GM18867 (cell line): ENCODE results near the gene ADGRL3.

Experiments
- ATAC-seq: cut with Tn5 transposase; IDR thresholded peaks from one replicate; pipeline ENCODE4 v1.9.1; 2021; ENCODE audit warnings: mild to moderate bottlenecking, moderate library complexity; ENCODE audit not compliant: unreplicated experiment

ADGRL3 gene

GRCh38 chr4:61407642-61408618 is 207.8 kb downstream of the ADGRL3 start:
- no peak for ATAC-seq

GRCh38 chr4:61408861-61409260 is 208.7 kb downstream of the ADGRL3 start:
- no peak for ATAC-seq

GRCh38 chr4:61411241-61411640 is 211.1 kb downstream of the ADGRL3 start:
- no peak for ATAC-seq

GRCh38 chr4:61425315-61425714 is 225.2 kb downstream of the ADGRL3 start:
- ATAC-seq: no peak

GRCh38 chr4:61426229-61426628 is 226.1 kb downstream of the ADGRL3 start:
- ATAC-seq: no peak

- no peak for ATAC-seq
Observed at GRCh38 chr4:61427099-61427817, 227.1 kb downstream of the ADGRL3 start.

- ATAC-seq: no peak
Observed at GRCh38 chr4:61427818-61428495, 227.8 kb downstream of the ADGRL3 start.

- ATAC-seq: no peak
Observed at GRCh38 chr4:61428950-61429349, 228.8 kb downstream of the ADGRL3 start.

GRCh38 chr4:61431131-61431530 is 231.0 kb downstream of the ADGRL3 start:
- no peak for ATAC-seq

GRCh38 chr4:61437923-61438322 is 237.8 kb downstream of the ADGRL3 start:
- ATAC-seq: no peak

GRCh38 chr4:61440321-61440720 is 240.2 kb downstream of the ADGRL3 start:
- no peak for ATAC-seq

GRCh38 chr4:61442936-61443335 is 242.8 kb downstream of the ADGRL3 start:
- no peak for ATAC-seq

- no peak for ATAC-seq
Observed at GRCh38 chr4:61443813-61444510, 243.8 kb downstream of the ADGRL3 start.

GRCh38 chr4:61445374-61446063 is 245.4 kb downstream of the ADGRL3 start:
- ATAC-seq: no peak

GRCh38 chr4:61446941-61447340 is 246.8 kb downstream of the ADGRL3 start:
- ATAC-seq: no peak

- no peak for ATAC-seq
Observed at GRCh38 chr4:61447918-61448317, 247.8 kb downstream of the ADGRL3 start.

GRCh38 chr4:61451935-61452334 is 251.8 kb downstream of the ADGRL3 start:
- no peak for ATAC-seq

GRCh38 chr4:61461956-61462355 is 261.8 kb downstream of the ADGRL3 start:
- no peak for ATAC-seq

- no peak for ATAC-seq
Observed at GRCh38 chr4:61462451-61463326, 262.6 kb downstream of the ADGRL3 start.
